K562 (cell line): ENCODE results near the gene CCL15. TPM values are rescaled to one million over a fixed set of nuclear protein-coding genes. Genes with fewer than 3 reads are reported as not detected.

Experiments used
- CEBPZ ChIP-seq: fragments of 150-350 bp; IDR thresholded peaks from 2 replicates; pipeline ENCODE4 v1.6.1; 2014; ENCODE audit warnings: low read depth, mild to moderate bottlenecking, low read length, borderline replicate concordance
- ELF1 ChIP-seq: fragments of 200-800 bp; sonication (Bioruptor generic); IDR thresholded peaks from 2 replicates; pipeline ENCODE4 v1.6.1; 2016; ENCODE audit warnings: missing genetic modification characterization, missing compliant biosample characterization
- GABPA ChIP-seq: fragments of 200-800 bp; sonication (Bioruptor generic); conservative IDR thresholded peaks from 2 replicates; pipeline ENCODE4 v1.6.1; 2016; ENCODE audit warnings: low read depth, missing genetic modification characterization, missing compliant biosample characterization
- NKRF ChIP-seq: fragments of 450-650 bp; IDR thresholded peaks from 2 replicates; pipeline ENCODE4 v1.6.1; 2016; ENCODE audit warnings: borderline replicate concordance
- NUFIP1 ChIP-seq: fragments of 450-650 bp; IDR thresholded peaks from 2 replicates; pipeline ENCODE4 v1.6.1; 2018; ENCODE audit not compliant: partially characterized antibody
- TCFL5 ChIP-seq: fragments of 250-450 bp; sonication (Bioruptor Pico); conservative IDR thresholded peaks from 2 replicates; pipeline ENCODE4 v1.6.1; 2021; ENCODE audit warnings: mild to moderate bottlenecking, moderate library complexity, matching md5 sums
- polyA plus RNA-seq, 8 experiments: library from polyadenylated mRNA; depleted of rRNA in 4 of 8; stranded (reverse) in 5 of 8; unstranded in 3 of 8; fragments of >200 nt; fragmentation: Nextera tagmentation in 2 of 8; fragmentation: Illumina TruSeq in 1 of 8; extraction: Ambion mirVana in 2 of 8; extraction: Trizol in 1 of 8; gene quantifications; 2 replicates each; pipeline versions ENCODE4 v1.2.1 to v1.2.3, GENCODE V29; 2011 to 2014; ENCODE audit warnings: inconsistent platforms in 1 of 8, missing spikeins in 1 of 8
- total RNA-seq, 7 experiments: library from RNA; depleted of rRNA in 6 of 7; stranded (reverse); fragments of >200 nt in 6 of 7; fragmentation: Illumina TruSeq in 2 of 7; extraction: Trizol in 2 of 7; gene quantifications; 2 replicates each; pipeline versions ENCODE4 v1.2.1 to v1.2.3, GENCODE V29; 2011 to 2021; ENCODE audit warnings: low replicate concordance in 1 of 7

Gene CCL15
- total and polyA plus RNA-seq, 9 of the 15 experiments (the other 6 are each of a cell fraction or from before 2014, with no cell fraction given): not detected

- TF ChIP-seq CEBPZ (no peak), TCFL5 (CRISPR knock-in tag) (no peak), NKRF (no peak), GABPA (tag) (no peak), ELF1 (tag) (no peak), NUFIP1 (no peak)
Observed at GRCh38 chr17:35953720-35954119, 47.6 kb downstream of the CCL15 start (continued).
